GM21723 (cell line): ENCODE results near the gene GSN.

Experiments
- ATAC-seq: cut with Tn5 transposase; IDR thresholded peaks from one replicate; pipeline ENCODE4 v1.9.1; 2021; ENCODE audit warnings: mild to moderate bottlenecking, moderate library complexity; ENCODE audit not compliant: unreplicated experiment

The GSN gene

DNA sequence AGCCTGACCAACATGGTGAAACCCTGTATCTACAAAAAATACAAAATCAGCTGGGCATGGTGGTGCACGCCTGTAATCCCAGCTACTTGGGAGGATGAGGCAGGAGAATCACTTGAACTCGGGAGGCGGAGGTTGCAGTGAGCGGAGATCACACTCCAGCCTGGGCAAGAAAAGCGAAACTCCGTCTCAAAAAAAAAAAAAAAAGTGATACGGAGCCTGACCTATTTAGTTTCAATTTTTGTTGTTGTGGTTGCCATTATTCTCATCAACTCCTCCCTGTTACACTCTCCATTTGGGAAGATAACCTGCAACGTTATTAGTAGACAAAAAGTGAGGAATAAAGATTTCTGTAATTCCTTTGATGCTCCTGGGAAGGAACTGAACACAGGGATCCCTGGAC is 100.8 kb downstream of the GSN start:
- ATAC-seq: no peak

DNA sequence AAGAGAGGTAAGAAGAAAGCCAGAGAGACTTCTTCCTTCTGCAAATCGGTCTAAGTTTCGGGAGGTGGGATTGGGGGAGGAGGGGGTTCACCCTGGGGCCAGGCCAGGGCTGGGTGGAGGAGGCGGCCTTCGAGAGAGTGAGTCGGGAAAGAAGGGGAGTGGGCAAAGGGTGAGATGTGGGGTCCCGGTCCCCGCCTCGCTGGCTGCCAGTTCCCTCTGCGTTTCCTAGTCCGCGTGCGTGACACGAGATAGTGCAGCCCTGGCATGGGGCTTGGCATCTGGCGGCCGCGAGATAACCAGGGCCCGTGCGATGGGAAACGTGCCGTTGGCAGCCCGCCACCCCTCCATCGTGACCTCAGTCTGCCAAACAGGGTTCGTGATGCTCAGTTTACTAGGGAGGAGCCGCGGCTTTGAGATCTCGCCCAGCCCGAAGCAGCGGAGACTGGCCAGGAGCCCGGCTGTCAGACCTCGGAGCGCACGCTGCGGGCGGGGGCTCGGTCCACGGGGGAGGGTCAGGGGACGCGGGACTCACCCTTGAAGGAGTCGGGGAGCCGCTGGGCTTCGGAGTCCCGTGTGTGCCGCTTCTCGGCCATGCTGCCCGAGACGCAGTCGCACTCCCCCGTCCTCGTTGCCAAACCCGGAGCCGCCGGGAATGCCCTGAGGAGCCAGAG is 101.8 kb downstream of the GSN start, which contains the start of gene STOM:
STOM (minus strand) TSS at position 656 of the 671 bp plus-strand sequence; CDS start at position 593, 63 bp downstream.
- ATAC-seq: peak; percentile 58

DNA sequence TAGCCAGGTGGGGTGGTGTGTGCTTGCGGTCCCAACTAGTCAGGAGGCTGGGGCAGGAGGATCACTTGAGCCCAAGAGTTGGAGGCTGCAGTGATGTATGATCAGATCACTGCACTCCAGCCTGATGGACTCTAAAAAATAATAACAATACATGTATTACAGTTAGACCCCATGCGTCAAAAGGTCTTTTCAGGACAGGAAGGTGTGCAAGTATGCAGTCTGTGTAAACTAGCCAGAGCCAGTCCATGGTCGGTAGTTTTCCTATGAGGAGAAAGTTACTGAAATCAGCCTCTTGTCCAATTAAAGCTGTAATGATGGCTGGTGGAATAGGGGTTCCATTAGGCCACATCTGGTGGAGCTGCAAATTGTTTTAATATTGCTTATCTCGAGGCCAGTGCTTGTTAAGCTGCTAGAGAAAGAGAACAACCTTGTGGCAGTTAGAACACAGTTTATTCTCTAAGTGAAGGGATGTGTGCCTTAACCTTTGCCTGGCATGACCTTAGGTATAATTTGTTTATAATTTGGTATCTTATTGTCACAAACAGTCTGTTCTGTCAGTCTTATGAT is 103.6 kb downstream of the GSN start:
- ATAC-seq: no peak

DNA sequence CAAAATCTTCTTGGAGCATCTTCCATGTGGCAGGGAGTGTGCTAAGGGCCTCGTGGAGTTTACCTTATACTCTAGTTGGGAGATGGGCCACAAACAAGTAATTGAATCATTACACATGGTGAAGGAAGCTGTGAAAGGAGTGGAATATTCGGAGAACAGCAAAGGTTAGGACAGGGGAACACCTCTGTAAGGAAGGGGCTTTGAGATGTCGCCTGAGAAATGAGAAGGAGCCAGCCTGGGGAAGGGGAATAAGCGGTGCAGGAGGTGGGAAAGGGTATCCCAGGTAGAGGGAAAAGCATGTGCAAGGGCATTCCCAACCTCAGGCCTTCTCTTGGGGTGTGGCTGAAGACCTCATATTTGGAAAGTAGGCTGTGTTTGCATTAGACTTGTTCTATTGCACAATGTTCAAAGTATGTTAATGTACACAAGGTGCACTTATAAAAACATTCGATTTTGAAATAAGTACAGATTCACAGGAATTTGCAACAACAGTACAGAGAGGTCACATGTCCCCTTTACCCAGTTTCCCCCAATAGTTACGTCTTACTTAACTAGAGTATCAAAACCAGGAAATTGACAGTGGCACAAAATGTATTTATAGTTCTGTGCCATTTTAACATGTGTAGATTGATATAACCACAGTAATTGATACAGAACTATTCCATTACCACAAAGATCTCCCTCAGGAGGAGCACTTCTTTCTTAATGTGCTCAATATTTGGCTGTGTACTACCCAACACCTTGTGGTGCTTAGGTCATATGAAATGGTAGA is 104.5 kb downstream of the GSN start:
- no peak for ATAC-seq

DNA sequence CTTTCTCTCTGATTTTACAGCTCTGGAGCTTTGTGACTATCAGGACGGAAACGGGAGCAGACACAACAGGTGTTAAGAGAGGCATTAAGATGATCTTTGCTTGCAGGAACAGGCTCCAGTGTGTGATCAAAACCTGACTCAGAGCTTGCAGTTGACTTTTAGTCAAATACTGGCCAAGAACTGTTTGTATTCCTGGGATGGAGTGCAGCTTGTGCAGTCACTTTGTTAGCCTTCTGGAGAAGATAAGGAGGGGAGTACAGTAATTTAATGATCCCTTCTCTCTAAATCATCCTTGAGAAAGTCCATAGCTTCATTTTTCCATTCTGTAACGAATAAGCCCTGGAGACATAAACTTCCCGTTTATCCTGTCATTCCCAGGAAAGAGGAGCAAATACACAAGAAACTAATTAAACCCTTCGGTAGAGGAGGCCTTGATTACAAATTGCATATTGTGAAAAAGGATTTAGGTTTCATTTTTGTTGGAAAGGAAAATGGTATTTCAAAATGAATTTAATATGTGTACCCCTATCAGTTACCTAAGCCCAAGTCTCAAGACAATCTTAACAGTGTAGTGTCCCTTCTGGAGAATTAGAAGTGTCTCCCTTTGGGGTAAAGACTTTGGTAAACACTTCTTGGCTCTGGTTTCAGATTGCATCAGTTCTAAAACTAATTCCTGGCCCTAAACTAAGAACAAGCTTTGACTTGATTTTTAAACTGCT is 105.2 kb downstream of the GSN start:
- no peak for ATAC-seq

DNA sequence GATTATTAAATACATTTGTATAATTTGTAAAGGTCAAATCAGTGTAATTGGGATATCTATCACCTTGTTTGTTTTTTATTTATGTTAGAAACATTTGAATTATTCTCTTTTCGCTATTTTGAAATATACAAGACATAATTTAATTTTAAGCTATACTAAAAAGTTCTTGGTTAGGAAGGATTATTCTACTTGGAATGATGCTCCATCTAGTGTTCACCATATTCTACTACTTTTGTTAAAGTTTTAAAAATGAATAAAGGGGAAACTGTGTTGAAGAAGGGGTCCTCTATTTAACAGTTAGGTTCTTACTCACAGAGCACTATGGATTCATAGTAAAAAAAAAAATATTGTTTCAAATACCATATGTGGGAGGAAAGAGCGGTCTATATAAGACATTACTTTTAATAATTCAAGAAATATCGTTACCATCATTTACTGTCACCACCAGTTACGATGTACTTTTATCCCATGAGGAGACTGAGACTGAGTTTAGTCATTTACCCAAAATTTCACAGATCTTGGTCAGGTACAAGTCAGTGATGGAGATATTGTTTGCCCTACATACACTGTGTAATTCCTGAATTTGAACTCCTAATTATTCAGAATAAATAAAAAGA is 108.4 kb downstream of the GSN start:
- no peak for ATAC-seq

DNA sequence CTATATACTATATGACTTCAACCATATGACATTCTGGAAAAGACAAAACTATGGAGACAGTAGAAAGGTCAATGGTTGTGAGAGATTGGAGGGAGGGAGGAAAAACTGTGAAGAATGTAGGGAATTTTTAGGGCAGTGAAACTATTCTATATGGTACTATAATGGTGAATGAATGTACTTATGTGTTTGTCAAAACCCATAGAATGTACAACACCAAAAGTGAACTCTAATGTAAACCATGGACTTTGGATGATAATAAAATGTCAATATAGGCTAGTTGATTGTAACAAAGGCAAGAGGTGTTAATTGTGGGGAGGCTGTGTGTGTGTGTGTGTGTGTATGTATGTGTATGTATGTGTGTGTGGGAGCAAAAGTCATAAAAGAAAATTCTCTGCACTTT is 112.9 kb downstream of the GSN start:
- no peak for ATAC-seq
